Astrocyte of the hippocampus (primary cell): ENCODE measurements around the gene HDGFL2.
"Not testable (repeated sequence)": the region's sequence is repeated elsewhere in the genome, so short reads cannot be mapped to it uniquely, and the experiment has no call there.

Experiments used
- DNase-seq: peaks from one replicate; pipeline ENCODE4 v3.0.0; 2011; ENCODE audit warnings: low read depth, low spot score

Gene HDGFL2

DNA sequence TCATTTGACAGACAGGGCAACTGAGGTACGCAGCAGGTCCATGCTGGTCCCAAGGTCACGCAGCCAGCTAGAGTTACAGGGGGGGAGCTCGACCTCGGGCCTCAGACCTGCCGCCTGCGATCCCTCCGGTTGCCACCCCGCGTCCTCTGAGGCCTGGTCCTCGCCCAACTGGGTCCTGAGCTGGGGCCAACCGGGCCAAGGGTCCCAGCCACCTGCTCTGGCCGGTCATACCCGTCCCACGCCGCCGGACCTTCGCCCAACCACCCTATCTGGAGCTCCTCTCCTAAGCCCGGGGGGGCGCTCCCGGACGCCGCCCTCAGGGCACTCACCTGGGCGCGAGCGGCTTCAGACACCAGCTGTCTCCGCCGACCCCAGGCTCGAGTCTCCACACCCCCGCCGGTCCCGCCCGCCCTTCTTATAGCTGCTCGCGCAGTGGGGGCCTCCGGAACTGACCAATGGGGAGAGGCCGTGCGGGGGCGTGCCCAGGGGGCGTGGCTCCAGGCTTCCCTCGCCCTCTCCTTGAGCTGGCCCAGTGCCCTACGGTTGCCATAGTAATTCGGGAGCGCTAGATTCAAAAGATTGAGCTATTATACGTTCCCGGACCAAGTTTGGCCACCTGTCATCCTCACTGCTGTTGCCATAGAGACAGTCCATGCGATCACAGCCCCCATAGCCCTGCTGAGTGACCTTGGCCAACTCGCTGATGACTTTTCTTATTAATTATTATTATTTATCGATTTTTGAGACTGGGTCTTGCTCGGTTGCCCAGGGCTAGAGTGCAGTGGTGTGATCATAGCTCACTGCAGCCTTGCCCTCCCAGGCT, 63.0 kb downstream of the HDGFL2 start, which contains the start of gene PLIN5:
TSS of gene PLIN5 (minus strand) at position 389 of the 823 bp plus-strand sequence. CDS start 1,150 bp downstream, outside the sequence.
- DNase-seq, result peak; percentile 78

DNA sequence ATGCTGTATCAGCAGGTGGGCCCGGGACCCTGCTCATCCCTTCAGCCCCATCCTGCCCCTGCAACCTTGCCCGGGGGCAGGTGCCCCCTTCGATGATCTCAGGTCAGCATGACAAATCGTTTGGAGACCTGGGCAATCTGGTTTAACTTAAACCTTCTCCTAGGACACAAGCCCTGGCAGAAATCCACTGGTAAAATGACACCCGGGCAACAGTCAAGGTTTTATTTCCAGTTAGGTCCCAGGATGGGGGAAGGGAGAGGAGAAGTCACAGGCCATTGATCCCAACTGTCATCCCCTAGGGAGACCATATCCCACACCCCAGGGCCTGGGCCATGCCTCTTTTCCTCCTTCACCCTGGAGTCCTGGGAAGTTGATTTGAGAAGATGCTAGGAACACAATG, 64.7 kb downstream of the HDGFL2 start:
- DNase-seq, result no peak

DNA sequence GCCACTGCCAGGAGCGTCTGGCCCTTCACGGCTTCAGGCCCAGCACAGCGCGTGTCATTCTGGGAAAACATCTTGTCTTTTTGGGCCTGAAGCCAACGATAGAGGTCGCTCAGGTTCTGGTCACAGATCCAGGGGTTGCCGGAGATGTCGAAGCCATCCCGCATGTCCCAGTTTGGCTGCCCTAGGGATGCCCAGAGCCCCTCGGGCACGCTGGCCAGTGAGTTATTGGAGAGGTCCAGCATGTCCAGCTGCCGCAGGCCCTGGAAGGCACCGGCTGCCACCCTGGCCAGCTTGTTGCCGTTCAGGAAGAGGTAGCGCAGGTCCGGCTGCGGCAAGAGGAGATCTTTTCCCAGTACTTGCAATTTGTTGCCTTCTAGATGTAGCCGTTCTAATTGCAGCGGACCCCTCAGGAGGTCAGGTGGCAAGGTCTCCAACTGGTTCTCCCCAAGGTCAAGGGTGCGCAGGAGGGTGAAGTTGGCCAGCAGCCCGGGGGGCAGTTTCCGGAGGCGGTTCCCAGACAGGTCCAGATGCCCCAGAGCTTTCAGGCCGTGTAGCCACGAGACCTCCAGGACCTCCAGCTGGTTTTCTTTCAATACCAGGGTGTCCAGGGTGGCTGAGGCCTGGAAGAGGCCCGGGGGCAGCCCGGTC, 66.0 kb downstream of the HDGFL2 start:
- no peak for DNase-seq

DNA sequence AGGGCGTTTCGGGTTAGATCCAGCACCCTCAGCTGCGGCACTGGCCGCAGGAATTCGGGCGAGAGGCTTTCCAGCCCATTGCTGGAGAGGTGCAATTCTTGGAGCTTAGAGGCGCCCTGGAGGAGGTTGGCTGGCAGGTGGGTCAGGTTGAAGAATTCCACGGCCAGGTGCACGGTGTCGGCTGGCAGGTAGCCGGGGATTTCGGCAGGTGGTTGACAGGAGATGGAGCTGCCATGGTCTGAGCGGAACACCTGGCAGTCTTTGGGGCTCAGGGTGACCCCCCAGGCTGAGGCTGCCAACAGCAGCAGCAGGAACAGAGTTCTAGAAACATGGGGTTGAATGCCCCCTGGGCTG, 66.5 kb downstream of the HDGFL2 start:
- no peak for DNase-seq

DNA sequence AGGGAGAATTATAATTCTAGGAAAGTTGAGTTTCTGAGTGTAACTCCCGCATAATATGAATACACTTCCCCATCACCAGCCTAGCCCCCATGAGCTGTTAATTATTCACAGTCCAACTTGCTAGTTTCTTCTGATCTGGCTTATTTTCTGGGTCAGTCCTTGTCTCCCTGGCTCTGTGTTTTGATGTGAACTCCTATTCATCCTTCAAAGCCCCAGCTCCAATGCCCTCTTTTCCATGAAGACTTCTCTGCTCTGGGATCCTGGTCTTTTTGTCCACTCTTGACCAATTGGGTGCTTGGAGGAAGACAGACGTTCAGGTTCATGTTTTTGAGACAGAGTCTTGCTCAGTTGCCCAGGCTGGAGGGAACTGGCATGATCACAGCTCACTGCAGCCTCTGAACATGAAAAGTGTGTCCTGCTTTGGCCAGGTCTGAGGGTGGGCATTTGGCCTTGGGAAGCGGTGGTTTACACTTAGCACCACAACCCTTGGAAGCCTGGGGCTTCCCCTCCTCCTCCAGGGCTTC, 67.1 kb downstream of the HDGFL2 start:
- DNase-seq, result no peak

DNA sequence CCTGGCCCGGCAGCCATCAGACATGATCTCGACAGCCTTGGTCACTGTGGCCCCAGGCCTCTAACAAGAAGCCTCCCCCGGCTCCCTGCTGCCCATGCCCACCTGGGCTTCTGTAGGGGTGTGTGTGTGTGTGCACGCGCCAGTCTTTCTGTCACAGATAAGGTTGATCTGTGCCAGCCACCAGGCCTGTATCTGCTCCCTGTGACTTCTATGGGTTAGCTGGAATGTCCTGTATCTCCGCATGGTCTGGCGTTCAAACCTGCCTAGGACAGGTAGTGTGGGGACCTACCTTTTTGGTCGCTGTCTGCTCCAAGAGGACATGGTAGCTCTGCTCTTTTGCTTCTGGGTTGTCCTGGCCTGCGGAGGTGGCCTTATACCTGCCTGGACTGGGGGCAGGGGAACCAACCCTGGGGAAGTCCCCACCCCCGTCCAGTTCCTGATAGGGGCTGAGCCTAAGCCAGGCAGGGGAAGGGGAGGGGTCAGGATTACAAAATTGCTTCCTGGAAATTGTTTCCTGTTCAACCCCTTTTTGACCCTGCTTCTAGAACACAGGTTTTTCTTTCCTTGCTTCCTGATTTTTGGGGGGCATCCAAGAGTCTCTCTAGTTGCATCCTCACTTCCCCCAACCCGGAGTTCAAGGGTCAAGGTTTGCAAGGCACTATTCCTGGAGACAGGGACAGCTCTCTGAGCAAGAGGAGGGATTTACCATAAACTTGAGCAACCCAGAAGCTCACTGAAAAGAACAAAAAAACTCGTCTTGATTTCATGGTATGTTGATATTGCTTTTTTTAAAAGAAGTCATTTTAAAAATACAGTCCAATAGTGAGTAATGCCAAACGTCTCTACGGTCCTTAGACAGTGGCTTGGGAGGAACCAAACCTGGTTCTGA, 67.8 kb downstream of the HDGFL2 start, which contains the start of gene LRG1:
TSS of gene LRG1 (minus strand) at position 344 of the 889 bp plus-strand sequence. CDS start at position 321, 23 bp downstream.
- no peak for DNase-seq

DNA sequence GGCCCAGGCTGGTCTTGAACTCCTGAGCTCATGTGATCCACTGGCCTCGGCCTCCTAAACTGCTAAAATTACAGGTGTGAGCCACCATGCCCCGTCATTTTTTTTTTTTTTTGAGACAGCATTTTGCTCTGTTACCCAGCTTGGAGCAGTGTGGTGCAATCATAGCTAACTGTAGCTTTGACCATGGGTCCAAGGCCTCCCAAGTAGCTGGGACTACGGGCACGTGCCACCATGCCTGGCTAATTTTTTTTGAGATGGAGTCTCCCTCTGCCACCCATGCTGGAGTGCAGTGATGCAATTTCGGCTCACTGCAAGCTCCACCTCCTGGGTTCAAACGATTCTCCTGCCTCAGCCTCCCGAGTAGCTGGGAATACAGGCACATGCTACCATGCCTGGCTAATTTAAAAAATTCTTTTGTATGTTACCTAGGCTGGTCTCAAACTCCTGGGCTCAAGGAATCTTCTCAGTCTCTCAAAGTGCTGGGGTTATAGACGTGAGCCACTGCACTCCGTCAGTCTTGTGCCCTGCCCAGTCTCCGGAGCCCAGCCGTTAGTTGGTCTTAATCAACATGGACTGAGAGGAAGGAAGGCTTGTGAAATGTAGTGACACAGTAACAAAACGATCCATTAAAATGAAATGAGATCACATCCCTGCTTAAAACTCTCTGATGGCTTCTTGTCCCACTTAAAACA, 69.2 kb downstream of the HDGFL2 start:
- DNase-seq, result no peak

DNA sequence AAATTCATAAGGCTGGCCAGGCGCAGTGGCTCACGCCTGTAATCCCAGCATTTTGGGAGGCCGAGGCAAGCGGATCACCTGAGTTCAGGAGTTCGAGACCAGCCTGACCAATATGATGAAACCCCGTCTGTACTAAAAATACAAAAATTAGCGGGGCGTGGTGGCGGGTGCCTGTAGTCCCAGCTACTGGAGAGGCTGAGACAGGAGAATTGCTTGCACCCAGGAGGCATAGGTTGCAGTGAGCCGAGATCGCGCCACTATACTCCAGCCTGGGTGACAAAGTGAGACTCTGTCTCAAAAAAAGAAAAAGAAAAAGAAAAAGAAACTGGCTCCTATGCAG, 69.7 kb downstream of the HDGFL2 start:
- DNase-seq, result not testable (repeated sequence)

DNA sequence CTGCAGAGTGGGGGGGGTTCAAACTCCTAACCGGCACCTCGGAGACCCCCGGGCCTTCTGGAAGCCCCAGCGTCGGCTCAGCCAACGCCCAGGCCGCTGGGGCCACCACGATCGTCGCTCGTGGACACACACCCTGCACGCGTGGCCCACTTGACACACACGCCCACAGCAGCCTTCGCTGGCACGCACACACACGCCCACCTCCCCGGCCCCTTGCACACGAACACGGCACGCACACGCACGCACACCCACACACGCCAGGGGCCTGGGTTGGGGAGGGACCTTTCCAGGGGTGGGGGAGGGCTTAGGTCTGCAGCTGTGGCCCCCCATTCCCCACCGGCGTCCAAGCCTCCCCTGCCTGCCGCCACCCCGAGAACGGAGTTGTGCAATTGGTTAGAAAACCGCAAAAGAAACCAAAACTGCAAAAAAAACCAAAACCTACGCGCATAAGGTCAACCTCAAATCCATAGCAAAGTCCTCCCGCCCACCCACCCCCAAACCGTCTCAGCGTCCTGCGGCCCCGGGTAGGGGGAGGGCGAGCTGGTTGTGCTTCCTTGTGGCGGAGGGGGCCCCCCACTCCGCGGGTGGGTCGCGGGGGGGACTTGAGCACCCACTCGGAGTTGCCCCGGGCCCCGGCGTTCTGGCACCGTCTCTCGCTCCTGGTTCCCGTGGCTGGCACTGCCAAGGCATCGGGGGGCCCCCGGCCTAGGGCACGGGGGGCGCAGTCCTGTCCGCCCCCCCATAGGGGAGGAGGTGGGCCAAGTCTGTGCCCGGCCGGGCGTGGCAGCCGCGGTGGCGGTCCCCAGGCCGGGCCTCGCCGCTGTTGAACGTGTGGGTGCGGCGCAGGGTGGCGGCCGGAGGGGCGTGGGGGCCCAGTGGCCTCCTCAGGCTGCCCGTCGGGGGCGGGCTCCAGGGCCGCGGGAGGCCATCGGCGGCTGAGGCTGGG, 71.1 kb downstream of the HDGFL2 start:
- DNase-seq, result no peak

DNA sequence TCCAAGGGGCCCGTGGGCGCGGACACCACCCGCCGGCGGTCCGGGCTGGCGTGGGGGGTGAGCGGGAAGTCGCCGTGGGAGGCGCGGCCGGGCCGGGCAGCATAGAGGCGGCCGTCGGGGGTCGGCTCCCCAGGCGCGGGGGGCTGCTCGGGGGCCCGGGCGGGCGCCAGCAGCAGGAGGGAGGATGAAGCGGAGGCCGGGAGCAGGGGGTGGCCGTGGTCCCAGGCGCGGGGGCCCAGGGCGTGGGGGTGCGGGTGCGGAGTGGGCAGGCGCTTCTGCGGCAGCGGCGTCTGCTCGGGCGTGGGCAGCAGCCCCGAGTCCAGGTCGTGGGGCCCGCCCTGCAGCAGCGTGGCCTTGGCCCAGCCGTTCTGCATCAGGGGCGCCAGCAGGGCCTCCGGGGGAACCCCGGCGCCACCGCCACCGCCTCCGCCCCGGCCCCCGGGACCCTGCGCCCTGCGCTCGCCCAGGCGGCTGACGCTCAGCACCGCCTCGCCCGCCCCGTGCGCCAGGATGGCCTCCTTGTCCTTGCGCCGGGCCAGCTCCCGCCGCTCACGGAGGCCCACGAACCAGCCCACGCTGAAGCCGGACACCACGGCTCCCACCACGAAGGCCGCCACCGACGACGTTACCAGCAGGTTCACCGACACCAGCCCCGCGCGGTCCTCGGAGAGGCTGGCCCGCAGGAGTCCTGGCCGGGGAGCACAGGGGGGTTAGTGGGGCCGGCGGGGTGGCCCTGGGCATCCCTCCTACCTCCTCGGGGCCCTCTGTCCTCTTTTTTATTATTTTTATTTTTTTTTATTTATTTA, 71.9 kb downstream of the HDGFL2 start:
- DNase-seq, result no peak

DNA sequence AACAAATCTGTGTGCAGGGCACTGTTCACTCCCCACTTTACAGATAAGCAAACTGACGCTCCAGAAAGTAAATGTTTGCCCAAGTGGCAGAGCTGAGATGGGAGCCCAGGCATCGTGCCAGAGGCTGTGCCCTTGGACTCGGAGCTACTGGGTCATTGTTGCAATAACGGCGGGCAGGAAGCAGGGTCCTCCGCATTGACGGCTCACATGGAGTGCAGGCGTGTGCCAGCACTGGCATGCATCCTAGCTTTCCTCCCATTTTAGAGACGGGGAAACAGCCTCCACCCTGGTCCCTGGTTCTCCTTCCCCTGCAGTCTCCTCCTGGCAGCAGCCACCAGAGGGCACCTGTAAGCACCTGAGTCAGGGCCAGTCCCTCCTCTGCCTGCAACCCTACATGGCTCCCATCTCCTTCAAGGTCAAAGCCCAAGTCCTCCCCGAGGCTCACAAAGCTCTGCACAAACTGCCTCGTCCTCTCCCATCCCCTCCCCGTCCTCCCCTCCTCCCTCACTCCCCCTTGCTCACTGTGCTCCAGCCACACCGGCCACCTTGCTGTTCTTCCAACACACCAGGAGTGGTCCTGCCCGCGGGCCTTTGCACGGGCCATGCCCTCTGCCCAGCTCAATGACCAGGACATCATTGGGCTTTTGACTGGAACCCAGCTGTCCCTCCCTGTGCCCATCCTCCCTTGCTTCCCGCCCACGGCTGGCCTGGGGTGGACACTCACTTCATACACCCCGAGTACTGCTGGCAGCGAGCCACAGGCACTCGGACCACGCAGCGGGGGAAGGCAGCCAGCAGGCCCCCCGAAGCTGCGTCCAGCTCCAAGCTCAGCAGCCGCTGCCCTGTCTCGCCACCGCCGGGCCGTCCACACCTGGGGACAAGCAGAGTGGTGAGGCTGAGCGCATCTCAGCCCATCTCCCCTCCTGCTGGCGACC, 75.5 kb downstream of the HDGFL2 start:
- DNase-seq, result peak; percentile 17

DNA sequence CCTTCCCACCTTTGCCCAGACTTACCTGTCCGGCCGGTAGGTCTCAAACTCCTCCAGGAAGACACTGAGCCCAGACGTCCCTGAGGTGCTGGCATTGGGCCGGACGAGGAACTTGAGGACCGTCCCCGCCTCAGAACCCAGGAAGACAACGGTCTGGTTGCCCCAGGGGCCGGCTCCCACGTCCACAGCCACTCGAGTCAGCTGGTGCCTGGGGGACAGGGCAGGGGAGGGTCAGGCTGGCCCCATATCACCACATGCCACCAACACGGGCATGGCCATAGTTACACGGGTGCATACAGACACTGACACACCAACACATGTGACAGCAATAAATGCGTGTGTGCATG, 76.1 kb downstream of the HDGFL2 start:
- DNase-seq, result no peak

DNA sequence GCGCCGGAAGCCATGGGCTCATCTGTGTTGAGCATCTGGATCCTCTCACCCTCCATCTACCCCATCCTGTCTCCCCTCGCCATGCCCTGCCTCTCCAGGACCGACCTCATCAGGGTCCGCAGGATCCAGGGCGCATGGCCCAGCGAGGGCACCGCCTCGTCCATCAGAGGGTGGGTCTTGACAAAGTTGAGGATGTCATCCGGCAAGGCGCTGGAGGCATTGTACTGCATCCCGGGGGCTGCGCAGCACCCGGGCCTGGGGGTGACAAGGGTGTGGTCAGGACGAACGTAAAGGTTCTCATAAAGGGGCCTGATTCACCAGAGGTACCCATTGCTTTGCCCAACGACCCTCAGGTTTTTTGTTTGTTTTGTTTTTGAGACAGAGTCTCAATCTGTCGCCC, 77.9 kb downstream of the HDGFL2 start:
- DNase-seq, result no peak

DNA sequence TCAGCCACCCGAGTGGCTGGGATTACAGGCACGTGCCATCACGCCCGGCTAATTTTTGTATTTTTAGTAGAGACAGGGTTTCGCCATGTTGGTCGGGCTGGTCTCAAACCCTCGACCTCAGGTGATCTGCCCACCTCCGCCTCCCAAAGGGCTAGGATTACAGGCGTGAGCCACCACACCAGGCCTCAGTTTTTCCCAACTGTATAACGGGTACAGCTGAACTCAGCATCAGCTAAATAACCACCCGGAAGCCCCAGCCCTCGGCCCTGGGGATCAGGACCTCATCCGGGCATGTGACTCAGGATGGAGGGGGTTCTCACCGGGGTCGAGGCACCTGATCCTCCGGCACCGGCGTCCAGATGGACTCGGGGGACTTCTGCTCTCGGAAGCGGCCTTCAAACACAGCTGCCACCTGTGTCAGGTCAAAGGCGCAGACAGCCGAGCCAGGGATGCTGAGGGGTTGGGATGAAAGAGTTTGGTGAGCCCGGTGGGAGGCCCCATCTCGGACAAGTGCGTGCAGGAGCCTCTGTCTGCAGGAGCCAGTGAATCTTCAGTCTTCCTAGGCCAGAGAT, 78.5 kb downstream of the HDGFL2 start:
- no peak for DNase-seq
